GM12872 (cell line): ENCODE results near the gene ATP2B2.

Experiments used
- TF ChIP-seq, protein P1 (sequence below): IDR thresholded peaks from 3 replicates; pipeline ENCODE4 v1.5.1; 2011; ENCODE audit warnings: low read depth, mild to moderate bottlenecking, low read length, moderate library complexity; ENCODE audit not compliant: insufficient read depth

ATP2B2 gene

GRCh38 chr3:10514407-10515069, 9.2 kb upstream of the ATP2B2 start:
- TF ChIP-seq, protein P1, sequence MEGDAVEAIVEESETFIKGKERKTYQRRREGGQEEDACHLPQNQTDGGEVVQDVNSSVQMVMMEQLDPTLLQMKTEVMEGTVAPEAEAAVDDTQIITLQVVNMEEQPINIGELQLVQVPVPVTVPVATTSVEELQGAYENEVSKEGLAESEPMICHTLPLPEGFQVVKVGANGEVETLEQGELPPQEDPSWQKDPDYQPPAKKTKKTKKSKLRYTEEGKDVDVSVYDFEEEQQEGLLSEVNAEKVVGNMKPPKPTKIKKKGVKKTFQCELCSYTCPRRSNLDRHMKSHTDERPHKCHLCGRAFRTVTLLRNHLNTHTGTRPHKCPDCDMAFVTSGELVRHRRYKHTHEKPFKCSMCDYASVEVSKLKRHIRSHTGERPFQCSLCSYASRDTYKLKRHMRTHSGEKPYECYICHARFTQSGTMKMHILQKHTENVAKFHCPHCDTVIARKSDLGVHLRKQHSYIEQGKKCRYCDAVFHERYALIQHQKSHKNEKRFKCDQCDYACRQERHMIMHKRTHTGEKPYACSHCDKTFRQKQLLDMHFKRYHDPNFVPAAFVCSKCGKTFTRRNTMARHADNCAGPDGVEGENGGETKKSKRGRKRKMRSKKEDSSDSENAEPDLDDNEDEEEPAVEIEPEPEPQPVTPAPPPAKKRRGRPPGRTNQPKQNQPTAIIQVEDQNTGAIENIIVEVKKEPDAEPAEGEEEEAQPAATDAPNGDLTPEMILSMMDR: no peak

GRCh38 chr3:10513306-10513705, 7.9 kb upstream of the ATP2B2 start:
- TF ChIP-seq, protein P1: no peak

- TF ChIP-seq, protein P1: no peak
Observed at GRCh38 chr3:10512687-10513086, 7.3 kb upstream of the ATP2B2 start.

- TF ChIP-seq, protein P1: no peak
Observed at GRCh38 chr3:10511809-10512494, 6.6 kb upstream of the ATP2B2 start.

DNA sequence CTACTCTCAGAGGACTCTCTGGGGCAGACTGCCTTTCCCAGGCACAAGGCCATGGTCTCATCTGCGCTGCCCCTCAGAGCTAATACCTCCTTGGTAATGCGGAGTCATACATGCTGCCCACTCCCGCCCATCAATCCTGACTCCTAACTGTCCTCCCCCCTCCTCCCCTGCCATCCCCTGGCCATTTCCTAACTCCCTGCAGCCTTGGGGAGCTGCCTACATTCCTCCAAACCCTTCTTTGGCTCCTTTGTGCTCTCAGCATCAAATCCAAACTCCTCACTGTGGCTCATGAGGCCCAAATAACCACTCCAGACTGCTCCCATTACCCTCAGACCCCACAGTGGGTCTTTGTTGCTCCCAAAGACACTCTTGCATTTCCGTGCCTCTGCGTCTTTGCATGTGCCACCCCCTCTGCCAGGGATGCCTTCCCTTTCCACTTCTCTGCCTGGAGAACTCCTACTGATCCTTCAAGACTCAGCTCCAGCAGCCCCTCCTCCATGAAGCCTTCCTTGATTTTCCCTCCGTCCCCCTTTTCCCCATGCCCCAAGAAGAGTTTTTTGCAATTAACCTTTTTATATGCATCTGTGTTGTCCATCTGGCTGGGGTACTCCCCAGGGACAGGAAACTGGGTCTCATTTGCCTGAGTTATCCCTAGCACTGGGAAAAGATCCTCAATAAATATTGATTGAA, 5.5 kb upstream of the ATP2B2 start:
- TF ChIP-seq, protein P1: no peak

GRCh38 chr3:10510086-10510742, 4.8 kb upstream of the ATP2B2 start:
- TF ChIP-seq, protein P1: no peak

DNA sequence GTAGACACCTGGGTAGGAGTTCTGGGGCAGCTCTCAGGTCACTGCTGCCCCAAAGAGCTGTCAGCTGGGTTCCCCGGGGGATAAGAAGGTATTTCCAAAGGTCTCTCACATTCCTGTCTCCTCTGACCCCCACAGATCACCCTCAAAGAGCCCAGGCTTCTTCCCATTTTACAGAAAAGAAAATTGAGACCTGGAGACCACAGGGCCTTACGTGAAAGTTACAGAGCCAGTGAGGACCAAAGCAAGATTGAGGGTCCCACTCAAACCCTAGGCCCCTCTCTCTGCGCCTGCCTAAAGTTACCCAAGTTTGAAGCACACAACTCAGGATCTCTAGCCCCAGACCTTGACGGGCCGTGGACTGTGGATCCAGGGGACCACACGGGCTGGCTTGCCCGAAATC, 3.9 kb upstream of the ATP2B2 start:
- TF ChIP-seq, protein P1: no peak
